ENCODE results near the gene SKAP1.
A peak's percentile ranks its signal among the peaks of the same experiment; 100 is the strongest.

- peak; percentile 8; the same call in 1 of the 2 replicates for TF ChIP-seq CTCF (conservative IDR thresholded peaks at IDR 0.05)
- no peak for TF ChIP-seq ZFX (IDR thresholded peaks at IDR 0.05)
Observed at GRCh38 chr17:48470388-48471034, 40.5 kb upstream of the SKAP1 start.

All from C4-2B (cell line).